ENCODE measurements around the gene PGK2.

Gene PGK2

GRCh38 chr6:49787176-49787575 lies at the start of gene PGK2:
TSS of gene PGK2 (minus strand) at chr6:49787285. CDS start at chr6:49787187, 98 bp downstream.
- peak; percentile 1 for DNase-seq (ENCODE audit: low read depth)
- no peak within 1 kb of the TSS for H3K4me3 ChIP-seq (ENCODE audit: control insufficient read depth, low read depth, low read length)
- no peak for TF ChIP-seq CTCF (conservative IDR thresholded peaks at IDR 0.05; ENCODE audit: control insufficient read depth, insufficient read depth, low read depth, low read length)

GRCh38 chr6:49835140-49835539 lies 48.1 kb upstream of the PGK2 start:
- no peak for TF ChIP-seq CTCF (conservative IDR thresholded peaks at IDR 0.05; ENCODE audit: control insufficient read depth, insufficient read depth, low read depth, low read length)
- no peak overlapping the region for H3K4me3 ChIP-seq (ENCODE audit: control insufficient read depth, low read depth, low read length)
- no peak for DNase-seq (ENCODE audit: low read depth)

GRCh38 chr6:49833386-49833785 lies 46.3 kb upstream of the PGK2 start:
- TF ChIP-seq CTCF (conservative IDR thresholded peaks at IDR 0.05; ENCODE audit: control insufficient read depth, insufficient read depth, low read depth, low read length) = no peak
- H3K4me3 ChIP-seq (ENCODE audit: control insufficient read depth, low read depth, low read length) = no peak overlapping the region
- no peak for DNase-seq (ENCODE audit: low read depth)

GRCh38 chr6:49826743-49827406 lies 39.8 kb upstream of the PGK2 start:
- DNase-seq (ENCODE audit: low read depth) = no peak
- TF ChIP-seq CTCF (conservative IDR thresholded peaks at IDR 0.05; ENCODE audit: control insufficient read depth, insufficient read depth, low read depth, low read length) = no peak
- H3K4me3 ChIP-seq (ENCODE audit: control insufficient read depth, low read depth, low read length) = no peak overlapping the region

- TF ChIP-seq CTCF (conservative IDR thresholded peaks at IDR 0.05; ENCODE audit: control insufficient read depth, insufficient read depth, low read depth, low read length) = no peak
- no peak for DNase-seq (ENCODE audit: low read depth)
- no peak overlapping the region for H3K4me3 ChIP-seq (ENCODE audit: control insufficient read depth, low read depth, low read length)
These were observed 28.1 kb upstream of the PGK2 start for GRCh38 chr6:49815166-49815565.

GRCh38 chr6:49813248-49813647 lies 26.2 kb upstream of the PGK2 start:
- no peak for TF ChIP-seq CTCF (conservative IDR thresholded peaks at IDR 0.05; ENCODE audit: control insufficient read depth, insufficient read depth, low read depth, low read length)
- no peak overlapping the region for H3K4me3 ChIP-seq (ENCODE audit: control insufficient read depth, low read depth, low read length)
- no peak for DNase-seq (ENCODE audit: low read depth)

- TF ChIP-seq CTCF (conservative IDR thresholded peaks at IDR 0.05; ENCODE audit: control insufficient read depth, insufficient read depth, low read depth, low read length) = no peak
- no peak for DNase-seq (ENCODE audit: low read depth)
- H3K4me3 ChIP-seq (ENCODE audit: control insufficient read depth, low read depth, low read length) = no peak overlapping the region
These were observed 19.1 kb upstream of the PGK2 start for GRCh38 chr6:49806145-49806544.

Data from fibroblast of mammary gland (primary cell).